Activated CD4-positive, CD25-positive, alpha-beta regulatory T cell treated with anti-CD3 and anti-CD28 coated beads, Interleukin-2, amount 50 U/mL, for 24 hours (primary cell): Measurements from ENCODE around the gene BMPR1A.
A peak's percentile ranks its signal among the peaks of the same experiment; 100 is the strongest.
"Not testable (repeated sequence)": the region's sequence is repeated elsewhere in the genome, so short reads cannot be mapped to it uniquely, and the experiment has no call there.

Experiments used
- ATAC-seq, 2 donors: fragments of 150-1000 bp; cut with Tn5 transposase; one replicate each; pipeline ENCODE4 v1.10.0; 2021; ENCODE audit warnings: mild to moderate bottlenecking in 1 of 2, moderate library complexity in 1 of 2

BMPR1A gene

DNA sequence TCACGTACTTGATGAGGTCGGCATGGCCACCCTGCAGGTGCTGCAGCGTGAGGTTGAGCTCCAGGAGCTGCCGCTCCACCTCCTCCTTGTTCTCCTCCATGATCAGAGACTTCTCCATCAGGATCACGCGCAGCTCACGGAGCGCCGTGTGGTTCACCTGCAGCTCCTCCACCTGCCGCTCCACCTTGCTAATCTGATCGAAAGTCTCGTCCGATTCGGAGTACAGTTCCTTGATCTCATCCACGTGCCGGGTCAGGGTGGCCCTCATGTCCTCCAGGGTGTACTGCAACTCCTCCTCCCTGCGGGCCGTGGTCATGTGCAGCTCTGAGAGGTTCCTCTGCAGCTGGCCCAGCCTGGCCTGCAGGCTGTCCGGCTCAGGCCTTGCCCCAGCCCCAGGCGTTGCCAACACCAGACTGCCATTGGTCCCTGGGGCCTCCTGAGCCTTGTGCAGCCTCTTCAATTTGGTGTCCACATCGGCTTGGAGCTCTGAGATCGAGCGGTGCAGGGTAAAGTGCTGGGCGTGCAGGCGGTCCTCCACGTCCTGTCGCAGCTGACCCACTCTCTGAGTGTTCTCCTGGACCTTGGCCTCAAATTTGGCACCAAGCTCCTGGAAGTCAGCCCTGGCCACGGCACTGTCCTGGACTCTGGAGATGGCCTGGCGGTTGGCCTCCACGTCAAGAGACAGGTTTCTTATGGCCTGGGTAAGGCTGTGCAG, 187.1 kb downstream of the BMPR1A start:
- no peak for ATAC-seq

DNA sequence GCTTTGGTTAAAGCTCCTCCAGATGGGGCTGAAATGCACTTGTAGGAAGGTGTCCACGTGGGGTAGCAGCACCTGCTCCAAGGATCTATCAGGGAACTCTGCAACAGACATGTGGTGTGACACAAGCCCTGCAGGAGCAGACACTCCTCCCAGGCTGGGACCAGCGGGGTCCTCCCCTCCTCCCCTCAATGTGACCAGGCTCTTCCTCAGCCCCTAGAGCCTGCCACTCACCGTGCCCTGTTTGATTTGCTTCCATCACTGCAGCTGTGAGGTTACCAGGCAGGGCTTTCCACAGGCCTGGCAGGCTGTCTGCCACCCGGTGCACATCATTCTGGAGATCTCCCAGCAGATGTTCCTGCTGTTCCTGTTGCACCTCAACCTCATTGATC, 187.6 kb downstream of the BMPR1A start:
- no peak for ATAC-seq

DNA sequence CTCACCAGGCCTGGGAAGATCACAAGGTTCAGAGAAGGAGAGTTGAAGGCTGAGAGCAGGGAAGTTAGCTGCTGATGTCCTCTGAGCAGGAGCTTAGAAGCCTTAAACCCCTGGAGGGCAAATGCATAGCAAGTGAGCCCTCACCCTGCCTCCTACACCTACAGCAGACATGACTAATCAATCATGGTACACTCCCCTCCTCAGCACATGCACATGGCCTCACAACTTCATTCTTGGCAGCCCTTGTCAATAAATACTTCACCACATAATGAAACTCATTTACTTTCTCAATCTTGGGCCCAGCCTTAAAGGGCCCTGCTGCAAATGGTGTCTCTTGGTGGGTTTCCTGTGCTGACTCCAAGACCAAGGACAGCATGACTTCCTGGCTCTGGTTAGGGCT, 188.1 kb downstream of the BMPR1A start:
- peak in 1 of 2 donors; percentile 25 for ATAC-seq

DNA sequence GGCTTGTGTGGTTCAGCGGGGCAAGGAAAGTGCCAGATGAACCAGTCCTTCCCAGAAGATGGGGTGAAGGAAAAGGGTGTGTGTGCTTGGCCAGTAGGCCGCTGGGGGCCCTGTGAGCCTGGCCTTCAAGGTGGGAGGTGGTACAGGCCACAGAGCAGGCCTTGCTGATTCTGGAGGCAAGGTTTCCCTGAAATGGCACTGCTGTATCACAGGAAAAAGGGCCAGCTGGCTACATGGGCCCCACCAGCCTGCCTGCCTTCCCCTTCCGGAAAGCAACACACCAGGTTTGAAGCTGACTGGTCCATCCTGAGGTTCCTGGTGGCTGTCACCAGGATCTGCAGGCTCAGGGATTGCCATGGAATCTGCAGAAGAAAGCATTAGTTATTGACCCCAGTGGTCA, 188.5 kb downstream of the BMPR1A start:
- ATAC-seq: no peak

DNA sequence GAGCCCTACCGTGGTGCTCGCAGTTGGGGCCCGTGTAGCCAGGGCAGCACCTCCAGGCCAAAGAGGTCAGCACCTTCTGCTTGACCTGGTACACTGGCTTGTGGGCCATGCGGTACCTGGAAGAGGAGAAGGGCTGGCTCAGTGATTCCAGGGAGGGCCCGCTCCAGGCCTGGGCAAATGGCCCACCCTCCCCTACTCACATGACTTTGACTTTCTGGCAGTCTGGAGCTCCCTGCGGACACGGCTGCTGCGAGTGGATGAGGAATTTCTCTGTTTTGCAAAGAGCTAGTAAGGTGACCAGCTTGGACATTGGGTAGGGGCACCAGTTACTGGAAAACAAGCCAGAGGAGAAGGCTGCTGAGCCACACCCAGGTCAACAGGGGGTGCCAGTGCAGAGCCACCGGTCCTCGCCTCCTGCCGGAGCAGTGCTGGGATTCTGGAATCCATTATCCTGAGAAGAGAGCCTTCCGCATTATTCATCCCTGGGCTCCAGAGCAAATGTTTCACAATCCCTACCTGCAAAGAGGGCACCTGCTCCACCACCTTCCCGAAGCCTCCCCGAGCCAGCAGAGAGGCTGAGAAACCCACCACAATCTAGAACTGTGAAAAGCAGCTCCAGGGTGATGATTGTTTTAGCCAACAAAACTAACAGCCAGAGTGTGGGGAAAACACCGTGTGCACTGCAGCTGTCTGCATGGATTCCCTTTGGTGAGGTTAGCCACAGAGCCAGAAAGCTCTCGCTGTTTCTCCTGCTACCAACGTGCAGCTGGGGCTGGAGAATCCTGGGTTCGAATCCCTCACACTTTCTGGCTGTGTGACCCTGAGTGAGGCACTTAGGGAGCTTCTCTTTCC, 189.2 kb downstream of the BMPR1A start:
- ATAC-seq: no peak

DNA sequence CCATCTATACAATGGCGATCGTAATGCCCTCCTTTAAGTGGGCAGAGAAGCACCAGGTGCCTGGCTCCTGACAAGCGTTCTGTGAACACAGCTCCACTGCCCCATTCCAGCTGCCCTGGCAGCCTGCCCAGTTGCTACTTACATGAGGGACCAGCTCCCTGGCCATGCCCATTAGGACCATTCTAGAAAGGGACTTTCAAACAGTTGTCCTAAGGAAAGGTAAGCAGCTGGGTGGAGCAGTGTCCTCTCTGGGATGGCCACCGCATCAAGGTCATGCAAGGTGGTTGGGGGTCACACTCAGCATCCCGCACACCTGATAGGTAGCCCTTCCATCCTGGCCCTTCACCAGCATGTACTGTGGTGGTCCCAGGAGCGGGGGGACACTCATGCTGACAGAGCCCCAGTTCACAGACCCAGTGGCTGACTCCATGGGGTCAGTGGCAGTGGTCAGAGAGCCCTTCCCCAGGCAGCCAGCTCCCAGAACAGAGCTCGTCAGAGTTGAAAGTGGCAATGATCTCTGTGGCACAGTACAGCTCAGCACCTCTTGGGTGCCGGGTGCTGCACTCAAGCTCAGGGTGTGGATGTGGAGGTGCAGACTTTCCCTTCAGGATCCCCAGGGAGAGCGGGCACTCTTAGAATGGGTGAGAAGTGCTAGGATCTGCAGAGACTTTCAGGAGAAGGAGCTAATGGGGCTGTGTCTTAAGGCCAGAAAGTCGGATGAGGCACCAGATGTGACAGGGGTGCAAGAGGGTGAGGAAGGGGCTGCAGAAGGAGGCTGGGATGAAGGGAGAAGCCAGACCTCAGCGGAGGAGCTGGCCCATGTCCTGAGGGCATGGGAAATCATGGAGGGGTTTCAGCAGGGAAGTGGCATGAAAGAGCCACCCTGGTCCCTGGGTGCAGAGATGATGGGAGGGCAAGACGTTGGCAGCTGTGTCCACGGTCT, 190.1 kb downstream of the BMPR1A start:
- ATAC-seq: no peak

DNA sequence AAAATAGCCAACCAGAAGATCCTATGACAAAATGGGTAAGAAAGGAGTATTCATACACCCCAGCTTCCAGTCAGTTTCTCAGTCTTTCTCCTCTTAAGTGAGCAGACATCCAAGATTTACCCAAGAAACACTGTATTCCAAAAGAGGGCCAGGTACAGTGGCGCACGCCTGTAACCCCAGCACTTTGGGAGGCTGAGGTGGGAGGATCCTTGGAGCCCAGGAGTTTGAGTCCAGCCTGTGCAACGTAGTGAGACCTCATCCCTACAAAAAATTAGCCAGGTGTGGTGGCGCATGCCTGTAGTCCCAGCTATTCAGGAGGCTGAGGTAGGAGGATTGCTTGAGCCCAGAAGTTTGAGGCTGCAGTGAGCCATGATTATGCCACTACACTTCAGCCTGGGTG, 191.4 kb downstream of the BMPR1A start:
- not testable (repeated sequence) for ATAC-seq

DNA sequence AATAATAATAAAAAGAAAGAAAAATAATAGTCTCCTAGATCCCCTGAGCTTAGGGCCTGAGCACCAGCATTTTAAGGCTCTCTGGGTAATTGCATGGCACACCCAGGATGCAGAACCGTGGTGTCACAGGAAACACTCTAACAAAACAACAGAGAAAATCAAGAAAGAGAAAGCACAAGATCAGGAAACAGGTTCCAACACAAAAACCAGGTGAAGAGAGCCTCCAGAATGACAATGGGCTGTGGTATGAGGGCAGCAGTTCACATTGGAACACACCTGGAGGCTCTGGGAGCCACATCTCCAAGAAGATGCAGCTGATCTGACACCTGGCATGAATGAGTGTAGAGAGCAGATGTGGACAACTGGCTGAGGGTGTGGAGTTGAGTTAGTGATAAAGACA, 193.9 kb downstream of the BMPR1A start:
- no peak for ATAC-seq

DNA sequence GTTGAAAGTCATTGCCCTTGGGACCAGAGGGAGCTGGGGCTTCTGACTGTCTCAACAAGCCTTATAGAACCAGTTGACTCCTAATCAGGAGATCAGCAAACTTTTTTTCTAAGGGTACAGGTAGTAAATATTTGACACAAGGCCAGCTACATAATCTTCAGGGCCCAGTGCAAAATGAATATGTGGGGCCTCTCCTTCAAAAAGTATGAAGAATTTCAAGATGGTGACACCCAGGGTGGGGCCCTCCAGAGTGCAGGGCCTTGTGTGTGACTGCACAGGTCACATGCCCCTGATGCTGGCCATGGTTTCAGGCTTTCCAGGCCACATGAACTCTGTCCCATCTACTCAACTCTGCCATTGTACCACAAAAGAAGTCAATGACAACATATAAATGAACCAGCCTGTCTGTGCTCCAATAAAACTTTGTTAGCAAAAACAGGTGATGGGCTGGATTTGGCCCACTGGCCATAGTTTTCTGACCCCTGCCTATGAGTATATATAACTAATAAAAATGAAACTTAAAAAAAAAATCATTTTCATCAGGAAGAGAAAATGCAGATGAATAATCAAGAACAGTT, 194.9 kb downstream of the BMPR1A start:
- ATAC-seq: no peak

DNA sequence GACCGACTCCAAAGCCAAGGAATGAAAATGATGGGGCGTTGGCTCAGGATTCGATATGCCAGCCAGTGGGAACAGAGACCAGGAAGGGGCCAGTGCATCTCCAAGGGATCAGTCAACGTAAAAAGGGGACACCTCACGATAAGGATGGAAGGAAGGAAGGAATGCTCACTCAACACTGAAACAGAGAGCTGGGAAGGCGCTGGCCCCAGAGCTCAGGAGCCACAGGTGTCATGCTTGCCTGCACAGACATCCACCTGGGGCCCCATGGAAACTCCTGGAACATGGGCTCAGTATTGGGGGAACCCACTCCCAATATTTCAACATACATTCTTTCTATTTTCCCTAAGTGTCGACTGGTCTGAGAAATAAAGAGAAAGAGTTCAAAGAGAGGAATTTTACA, 195.7 kb downstream of the BMPR1A start:
- ATAC-seq: no peak

DNA sequence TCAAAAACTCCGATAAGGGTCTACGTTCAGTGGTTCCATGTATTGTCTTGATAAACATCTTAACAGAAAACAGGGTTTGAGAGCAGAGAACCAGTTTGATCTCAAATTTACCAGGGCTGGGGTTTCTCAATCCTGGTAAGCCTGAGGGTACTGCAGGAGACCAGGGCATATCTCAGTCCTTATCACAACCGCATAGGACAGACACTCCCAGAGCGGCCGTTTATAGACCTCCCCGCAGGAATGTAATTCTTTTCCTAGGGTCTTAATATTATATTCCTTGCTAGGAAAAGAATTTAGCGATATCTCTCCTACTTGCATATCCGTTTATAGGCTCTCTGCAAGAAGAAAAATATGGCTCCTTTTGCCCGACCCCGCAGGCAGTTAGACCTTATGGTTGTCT, 196.3 kb downstream of the BMPR1A start:
- not testable (repeated sequence) for ATAC-seq

DNA sequence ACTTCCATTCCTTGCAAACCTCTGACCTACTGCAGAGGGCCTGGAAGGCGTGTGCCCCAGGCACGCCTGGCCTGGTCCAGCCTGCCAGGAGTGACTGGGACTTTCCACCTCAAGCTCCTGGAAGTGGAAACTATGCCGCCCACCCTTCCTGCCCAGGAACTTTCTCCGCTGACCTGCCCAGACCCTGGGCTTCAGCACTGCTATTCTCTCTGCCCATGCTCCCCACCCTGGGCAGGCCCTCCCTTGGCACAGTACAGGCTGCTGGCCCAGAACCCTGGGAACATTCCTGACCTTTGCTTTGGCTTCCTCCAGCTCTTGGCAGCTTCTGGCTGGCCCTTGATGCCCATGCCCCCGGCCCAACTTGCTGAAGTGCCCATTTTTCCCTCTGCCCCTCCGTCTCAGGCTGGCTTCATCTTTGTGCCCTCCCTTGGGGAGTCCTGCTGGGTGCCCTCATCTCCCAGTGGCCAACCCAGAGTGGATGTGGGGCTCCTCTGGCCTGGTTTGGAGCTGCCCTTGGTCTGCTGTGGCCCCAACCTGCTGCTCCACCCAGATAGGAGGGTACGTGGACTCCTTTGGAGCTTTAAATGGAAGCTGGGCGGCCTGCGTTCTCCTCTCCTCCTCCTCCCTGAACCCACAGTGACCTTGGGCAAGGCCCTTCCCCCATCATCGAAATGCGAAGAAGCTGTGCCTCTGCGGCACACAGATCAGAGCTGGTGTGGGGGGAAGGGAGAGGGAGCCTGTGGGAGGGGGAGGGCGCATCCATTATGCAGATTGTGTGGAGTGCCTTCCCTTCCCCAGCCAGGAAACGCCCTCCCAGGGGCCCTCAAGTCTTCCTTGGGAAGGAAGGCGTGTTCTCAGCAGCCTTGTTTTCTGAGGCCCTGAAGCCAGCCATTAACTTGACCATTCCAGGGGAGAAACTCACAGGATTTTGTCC, 197.6 kb downstream of the BMPR1A start:
- no peak for ATAC-seq

DNA sequence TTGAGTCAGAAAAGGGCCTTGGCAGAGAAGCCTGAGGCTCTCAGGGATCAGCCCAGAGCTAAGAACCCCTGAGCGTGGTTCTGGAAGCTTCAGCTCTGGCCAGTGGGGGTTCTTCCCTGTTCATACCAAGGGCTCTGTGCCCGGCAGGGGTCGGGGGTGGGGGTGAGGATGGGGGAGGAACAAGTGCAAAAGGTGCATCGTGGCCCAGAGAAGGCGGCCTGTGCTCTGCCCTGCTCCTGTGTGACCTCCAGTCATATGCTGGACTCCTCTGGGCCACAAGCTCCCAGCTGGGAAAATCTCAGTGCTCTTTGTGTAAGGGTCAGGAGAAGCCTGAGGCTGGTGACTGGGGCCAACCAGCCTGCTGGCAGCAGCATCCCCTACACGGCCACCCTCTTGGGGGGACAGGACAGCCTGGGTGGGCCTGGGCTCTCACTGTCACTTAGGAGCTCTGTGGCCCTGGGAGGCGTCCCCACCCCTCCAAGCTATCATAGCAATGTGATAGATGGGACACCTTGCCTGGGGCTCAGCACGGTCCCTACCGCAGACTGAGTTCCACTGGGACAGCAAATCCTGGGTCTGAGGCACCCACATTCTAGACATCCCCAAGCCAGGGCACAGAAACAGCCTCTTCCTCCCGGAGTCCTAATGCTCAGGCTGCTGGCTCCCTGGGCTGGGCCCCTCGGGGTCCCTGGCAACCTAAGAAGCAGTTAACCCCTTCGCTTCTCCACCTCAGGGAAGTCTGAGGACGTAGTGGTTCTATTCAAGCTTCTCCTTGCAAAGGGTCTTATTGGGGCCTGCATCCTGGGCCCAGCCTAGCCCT, 198.5 kb downstream of the BMPR1A start:
- ATAC-seq: no peak

DNA sequence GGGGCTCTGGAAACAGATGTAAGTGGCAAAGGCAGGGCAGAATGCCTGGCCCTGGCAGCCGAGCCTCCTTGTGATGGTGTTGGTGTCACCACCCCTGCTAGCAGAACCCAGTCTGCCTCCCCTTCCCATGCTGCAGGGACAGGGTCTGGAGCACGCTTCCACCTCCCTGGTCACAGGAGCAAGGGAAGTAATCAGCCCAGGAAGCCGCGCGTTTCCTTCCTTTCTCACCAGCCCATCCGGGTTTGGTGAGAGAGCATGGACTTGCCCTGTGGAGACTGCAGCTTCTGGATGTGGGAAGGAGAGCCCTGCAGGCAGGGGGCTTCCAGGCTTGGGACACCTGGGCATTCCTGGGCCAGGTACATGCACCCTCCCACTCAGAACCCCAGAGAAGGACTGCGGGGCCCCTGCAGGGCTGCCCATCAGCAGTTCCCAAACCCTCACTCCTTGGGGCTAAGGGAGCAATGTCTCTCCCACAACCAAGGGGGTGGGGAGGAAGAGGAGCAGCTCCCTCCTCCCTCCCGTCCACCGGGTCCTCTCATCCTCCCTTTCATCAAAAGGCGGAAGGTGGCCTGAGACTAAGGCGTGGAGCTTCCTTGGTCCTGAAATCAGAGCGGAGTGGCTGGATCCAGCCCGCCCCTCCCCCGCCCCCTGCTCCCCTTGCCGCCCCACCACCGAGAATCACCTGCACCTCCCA, 199.2 kb downstream of the BMPR1A start:
- no peak for ATAC-seq

DNA sequence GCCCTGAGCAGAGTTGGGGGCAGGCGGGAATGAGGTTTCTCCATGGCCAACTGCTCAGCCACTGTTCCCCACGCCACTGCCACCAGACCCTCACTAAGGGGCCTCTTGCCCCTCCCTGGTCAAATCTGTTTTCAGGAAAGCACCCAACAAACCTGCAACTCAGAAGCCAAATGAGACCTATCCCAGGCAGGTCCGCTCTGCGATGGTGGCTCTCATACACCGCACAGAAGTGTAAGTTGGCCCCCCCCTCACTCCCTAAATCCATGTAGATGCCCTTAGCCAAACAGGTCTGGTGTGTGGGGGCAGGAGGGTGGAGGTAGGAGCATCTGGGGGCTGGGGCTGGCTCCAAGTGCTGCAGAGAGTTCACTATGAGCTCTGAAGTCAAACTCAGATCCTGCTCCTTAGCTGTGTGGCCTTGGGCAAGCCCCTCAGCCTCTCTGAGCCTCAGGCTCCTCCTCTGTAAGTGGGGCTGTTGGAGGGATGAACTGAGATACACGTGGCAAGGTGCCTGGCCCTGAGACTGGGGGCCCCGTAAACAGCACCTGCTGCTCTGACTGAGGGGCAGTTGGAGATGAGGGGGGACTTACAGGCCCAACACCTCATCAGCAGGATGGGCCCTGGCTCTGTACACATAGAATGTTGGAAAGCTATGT, 199.9 kb downstream of the BMPR1A start:
- ATAC-seq: no peak

DNA sequence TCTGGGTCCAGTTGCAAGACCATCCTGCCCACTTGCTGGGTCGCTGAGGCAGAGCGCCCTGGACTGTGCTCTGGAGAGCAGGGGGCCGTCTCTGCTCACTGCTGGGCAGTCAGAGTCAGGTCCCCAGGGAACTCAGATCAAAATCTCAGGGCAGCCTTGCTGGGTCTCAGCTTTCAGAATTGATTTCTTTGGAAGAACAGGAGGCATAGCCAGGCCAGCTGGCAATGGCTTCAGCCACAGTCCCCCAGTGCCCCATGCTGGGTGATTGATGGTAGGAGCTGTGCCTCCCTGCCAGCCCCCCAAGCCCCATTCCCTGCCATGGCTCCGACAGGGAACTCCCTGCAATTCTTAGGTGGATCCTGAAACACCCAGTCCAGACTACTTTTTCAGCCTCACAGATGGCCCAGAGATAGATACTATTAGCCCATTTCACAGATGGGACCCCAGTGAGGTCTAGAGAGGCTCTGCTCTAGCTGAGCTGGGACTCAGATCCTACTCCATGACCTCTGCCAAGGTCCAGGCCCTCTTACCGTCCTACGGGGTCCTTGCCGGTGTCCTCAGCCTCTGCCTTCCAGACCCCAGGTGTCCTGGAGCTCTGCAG, 200.5 kb downstream of the BMPR1A start:
- no peak for ATAC-seq

DNA sequence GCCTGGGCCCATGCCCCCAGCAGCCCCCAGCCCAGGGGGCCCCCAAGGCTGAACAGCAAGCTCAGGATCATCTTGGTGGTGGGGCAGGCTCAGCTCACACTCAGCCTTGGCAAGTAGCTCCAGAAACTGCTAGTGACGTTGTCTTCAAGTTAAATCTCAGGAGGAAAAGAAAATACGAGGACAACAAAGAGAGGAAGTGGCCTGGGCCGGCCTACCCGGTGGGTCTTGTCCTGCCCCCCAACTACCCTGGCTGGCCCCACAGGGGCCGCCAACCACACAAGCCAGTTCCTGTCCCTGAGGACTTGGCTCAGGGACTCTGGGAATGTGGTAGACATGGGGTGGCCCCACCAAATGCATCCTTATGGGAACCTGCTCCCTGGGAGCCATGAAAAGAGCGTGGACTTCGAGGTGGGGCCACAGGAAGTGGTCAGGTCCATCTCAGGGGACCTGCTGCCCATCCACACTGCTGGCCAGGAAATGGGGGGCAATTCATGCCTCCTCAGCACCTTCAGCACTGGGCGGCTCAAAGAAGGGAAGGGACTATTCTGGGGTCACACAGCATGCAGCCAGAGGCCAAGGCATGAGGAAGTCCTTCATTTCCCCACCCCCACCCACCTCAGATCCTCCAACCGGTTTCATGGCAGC, 201.2 kb downstream of the BMPR1A start, which contains the start of gene MMRN2:
Gene MMRN2, minus strand, starts transcription at position 145 of the 645 bp plus-strand sequence. Its CDS starts 74 bp downstream, at position 71.
- no peak for ATAC-seq
